HL-60 (cell line): ENCODE results near the gene IL36B.
"Not testable (repeated sequence)": the region's sequence is repeated elsewhere in the genome, so short reads cannot be mapped to it uniquely, and the experiment has no call there.

Experiments used
- DNase-seq, 2 experiments: peaks; one replicate each; pipeline ENCODE4 v3.0.0-alpha.2; 2010 to 2020; ENCODE audit warnings: low read depth in 1 of 2, low spot score in 1 of 2
- H3K27ac ChIP-seq: fragments of 250-450 bp; sonication (Bioruptor Pico); replicated peaks from 2 replicates; pipeline ENCODE4 v1.5.1; 2020; ENCODE audit warnings: mild to moderate bottlenecking, moderate library complexity
- H3K27me3 ChIP-seq: fragments of 250-450 bp; sonication (Bioruptor Pico); 2 replicates; pipeline ENCODE4 v1.5.1; 2021; ENCODE audit warnings: mild to moderate bottlenecking, moderate library complexity; ENCODE audit not compliant: insufficient read depth, poor library complexity, severe bottlenecking
- H3K4me3 ChIP-seq: replicated peaks from 2 replicates; pipeline ENCODE4 v1.5.1; 2011; ENCODE audit warnings: mild to moderate bottlenecking, control low read depth, low read length; ENCODE audit not compliant: insufficient read depth
- GABPA ChIP-seq: IDR thresholded peaks from 2 replicates; pipeline ENCODE4 v1.6.1; 2012; ENCODE audit warnings: low read depth
- POLR2AphosphoS5 ChIP-seq: IDR thresholded peaks from 2 replicates; pipeline ENCODE4 v1.6.1; 2012; ENCODE audit warnings: low read depth
- SPI1 ChIP-seq: IDR thresholded peaks from 2 replicates; pipeline ENCODE4 v1.6.1; 2012; ENCODE audit warnings: low read depth, mild to moderate bottlenecking, borderline replicate concordance
- TF ChIP-seq, protein P1 (sequence below): IDR thresholded peaks from one replicate; pipeline ENCODE4 v1.5.1; 2011; ENCODE audit warnings: low read length, control low read depth, inconsistent platforms; ENCODE audit not compliant: insufficient read depth
- TF ChIP-seq, protein P2 (sequence below): IDR thresholded peaks from 2 replicates; pipeline ENCODE4 v1.6.1; 2012; ENCODE audit warnings: low read depth; ENCODE audit not compliant: insufficient replicate concordance

IL36B gene

DNA sequence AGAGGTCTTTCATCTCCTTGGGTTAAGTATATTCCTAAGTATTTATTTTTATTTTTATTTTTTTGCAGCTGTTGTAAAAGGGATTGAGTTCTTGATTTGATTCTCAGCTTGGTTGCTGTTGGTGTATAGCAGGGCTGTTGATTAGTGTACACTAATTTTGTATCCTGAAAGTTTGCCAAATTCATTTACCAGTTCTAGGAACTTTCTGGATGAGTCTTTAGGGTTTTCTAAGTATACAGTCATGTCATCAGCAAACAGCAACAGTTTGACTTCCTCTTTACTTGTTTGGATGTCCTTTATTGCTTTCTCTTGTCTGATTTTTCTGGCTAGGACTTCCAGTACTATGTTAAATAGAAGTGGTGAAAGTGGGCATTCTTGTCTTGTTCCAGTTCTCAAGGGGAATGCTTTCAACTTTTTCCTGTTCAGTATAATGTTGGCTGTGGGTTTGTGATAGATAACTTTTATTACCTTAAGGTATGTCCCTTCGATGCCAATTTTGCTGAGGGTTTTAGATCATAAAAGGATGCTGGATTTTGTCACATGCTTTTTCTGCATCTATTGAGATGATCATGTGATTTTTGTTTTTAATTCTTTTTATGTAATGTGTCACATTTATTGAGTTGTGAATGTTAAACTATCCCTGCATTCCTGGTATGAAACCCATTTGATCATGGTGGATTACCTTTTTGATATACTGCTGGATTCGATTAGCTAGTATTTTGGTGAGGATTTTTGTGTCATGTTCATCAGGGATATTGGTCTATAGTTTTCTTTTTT lies 44.4 kb upstream of the IL36B start:
- not testable (repeated sequence) for H3K27ac ChIP-seq, DNase-seq, H3K27me3 ChIP-seq, H3K4me3 ChIP-seq
- TF ChIP-seq SPI1, result peak; percentile 35; the same call in 1 of the 2 replicates

DNA sequence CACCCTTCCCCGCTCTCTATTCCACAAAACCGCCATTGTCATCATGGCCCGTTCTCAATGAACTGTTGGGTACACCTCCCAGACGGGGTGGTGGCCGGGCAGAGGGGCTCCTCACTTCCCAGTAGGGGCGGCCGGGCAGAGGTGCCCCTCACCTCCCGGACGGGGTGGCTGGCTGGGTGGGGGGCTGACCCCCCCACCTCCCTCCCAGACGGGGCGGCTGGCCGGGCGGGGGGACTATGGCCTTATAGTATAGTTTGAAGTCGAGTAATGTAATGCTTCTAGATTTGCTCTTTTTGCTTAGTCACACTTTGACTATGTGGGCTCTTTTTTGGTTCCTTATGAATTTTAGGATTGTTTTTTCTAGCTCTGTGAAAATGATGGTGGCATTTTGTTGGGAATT lies 43.6 kb upstream of the IL36B start:
- not testable (repeated sequence) for H3K4me3 ChIP-seq, H3K27me3 ChIP-seq, DNase-seq, H3K27ac ChIP-seq

DNA sequence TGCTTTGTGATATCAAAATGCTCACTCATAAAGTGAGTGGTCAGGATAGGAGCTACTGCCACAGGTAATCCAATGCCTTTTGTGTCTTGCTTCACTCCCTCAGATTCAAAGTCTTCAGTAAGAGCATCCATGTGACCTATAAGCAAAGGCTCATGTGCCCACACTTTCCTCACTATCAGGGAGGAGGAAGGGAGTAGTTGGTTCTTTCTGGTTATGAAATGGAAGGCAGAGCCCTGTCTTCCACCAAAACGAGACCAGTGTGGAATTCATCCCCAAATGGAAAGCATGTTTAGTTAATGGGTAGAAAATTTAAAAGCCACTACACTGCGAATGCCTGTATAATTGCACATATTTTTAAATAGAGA lies 40.9 kb upstream of the IL36B start:
- no peak overlapping the region for H3K27ac ChIP-seq
- no peaks in the 10 kb centered on the region for H3K27me3 ChIP-seq
- H3K4me3 ChIP-seq, result no peak overlapping the region
- no peak for DNase-seq
- TF ChIP-seq POLR2AphosphoS5 (no peak), SPI1 (no peak), GABPA (no peak)
- TF ChIP-seq, protein P1, sequence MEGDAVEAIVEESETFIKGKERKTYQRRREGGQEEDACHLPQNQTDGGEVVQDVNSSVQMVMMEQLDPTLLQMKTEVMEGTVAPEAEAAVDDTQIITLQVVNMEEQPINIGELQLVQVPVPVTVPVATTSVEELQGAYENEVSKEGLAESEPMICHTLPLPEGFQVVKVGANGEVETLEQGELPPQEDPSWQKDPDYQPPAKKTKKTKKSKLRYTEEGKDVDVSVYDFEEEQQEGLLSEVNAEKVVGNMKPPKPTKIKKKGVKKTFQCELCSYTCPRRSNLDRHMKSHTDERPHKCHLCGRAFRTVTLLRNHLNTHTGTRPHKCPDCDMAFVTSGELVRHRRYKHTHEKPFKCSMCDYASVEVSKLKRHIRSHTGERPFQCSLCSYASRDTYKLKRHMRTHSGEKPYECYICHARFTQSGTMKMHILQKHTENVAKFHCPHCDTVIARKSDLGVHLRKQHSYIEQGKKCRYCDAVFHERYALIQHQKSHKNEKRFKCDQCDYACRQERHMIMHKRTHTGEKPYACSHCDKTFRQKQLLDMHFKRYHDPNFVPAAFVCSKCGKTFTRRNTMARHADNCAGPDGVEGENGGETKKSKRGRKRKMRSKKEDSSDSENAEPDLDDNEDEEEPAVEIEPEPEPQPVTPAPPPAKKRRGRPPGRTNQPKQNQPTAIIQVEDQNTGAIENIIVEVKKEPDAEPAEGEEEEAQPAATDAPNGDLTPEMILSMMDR, result no peak

DNA sequence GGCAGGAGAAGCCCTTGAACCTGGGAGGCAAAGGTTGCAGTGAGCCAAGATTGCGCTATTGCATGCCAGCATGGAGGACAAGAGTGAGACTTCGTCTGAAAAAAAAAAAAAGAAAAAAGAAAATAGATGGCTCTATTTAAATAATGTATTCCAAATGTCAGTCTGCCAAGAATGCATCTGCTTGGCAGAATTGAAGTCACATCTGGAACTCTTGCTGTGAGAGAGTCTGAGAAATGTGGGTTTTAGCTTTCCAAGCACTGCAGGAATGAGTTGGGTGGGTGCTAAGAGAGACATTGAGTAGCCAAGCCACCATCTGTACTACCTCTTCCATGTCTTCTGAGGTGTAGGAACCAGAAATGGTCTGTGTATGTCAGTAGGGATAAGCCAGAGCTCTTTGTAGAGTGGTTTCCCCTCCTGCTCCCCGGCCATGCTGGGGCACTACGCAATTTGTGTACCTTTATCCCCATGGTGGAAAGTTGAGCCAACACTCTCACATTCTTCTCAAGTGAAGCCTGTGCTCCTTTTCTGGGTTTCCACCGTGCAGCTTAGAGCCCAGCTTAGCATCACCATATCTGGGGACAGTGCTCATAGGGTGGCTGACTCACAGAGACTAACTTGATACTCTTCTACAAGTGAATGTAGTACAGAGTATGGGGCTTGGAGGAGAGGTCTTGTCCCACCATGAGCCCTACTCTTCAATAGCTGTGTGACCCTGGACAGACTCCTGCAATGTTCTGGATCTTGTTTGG lies 40.4 kb upstream of the IL36B start:
- no peaks in the 10 kb centered on the region for H3K27me3 ChIP-seq
- no peak for DNase-seq
- no peak overlapping the region for H3K4me3 ChIP-seq
- no peak overlapping the region for H3K27ac ChIP-seq
- TF ChIP-seq GABPA, result no peak
- TF ChIP-seq, protein P1, result no peak
- TF ChIP-seq SPI1, result no peak
- no peak for TF ChIP-seq POLR2AphosphoS5
- TF ChIP-seq, protein P2, sequence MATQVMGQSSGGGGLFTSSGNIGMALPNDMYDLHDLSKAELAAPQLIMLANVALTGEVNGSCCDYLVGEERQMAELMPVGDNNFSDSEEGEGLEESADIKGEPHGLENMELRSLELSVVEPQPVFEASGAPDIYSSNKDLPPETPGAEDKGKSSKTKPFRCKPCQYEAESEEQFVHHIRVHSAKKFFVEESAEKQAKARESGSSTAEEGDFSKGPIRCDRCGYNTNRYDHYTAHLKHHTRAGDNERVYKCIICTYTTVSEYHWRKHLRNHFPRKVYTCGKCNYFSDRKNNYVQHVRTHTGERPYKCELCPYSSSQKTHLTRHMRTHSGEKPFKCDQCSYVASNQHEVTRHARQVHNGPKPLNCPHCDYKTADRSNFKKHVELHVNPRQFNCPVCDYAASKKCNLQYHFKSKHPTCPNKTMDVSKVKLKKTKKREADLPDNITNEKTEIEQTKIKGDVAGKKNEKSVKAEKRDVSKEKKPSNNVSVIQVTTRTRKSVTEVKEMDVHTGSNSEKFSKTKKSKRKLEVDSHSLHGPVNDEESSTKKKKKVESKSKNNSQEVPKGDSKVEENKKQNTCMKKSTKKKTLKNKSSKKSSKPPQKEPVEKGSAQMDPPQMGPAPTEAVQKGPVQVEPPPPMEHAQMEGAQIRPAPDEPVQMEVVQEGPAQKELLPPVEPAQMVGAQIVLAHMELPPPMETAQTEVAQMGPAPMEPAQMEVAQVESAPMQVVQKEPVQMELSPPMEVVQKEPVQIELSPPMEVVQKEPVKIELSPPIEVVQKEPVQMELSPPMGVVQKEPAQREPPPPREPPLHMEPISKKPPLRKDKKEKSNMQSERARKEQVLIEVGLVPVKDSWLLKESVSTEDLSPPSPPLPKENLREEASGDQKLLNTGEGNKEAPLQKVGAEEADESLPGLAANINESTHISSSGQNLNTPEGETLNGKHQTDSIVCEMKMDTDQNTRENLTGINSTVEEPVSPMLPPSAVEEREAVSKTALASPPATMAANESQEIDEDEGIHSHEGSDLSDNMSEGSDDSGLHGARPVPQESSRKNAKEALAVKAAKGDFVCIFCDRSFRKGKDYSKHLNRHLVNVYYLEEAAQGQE, result no peak

DNA sequence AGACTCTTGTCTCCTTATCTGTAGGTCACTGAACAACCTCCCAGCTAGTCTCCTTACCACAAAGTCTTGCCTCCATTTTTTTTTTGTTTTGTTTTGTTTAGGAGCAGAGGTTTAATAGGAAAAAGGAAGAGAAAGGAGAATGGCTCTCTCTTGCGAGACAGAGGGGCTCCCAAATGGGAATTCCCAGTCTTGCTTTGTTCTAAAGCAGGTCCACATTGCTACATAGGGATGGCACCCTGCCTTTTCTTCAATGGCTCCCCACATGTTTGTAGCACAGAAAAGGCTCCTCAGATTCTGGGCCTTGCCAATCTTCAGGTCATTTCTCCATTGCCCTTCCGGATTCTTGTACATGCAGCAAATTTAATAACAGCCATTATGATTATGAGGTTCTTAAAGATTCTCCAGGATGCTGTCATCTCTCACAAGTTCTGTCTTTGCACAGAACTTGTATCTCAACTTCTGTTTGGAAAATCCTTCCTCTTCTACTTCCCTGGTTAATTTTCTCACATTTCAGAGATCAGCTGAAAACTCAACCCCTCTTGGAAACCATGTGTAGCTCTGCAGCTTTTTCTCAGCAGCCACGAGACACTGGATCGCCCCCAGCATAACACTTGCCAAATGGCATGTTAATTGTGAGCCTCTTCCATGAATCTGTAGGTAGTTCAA lies 38.7 kb upstream of the IL36B start:
- Histone ChIP-seq H3K4me3 (no peak overlapping the region), H3K27ac (no peak overlapping the region), H3K27me3 (no peaks in the 10 kb centered on the region)
- TF ChIP-seq, protein P2, result no peak
- no peak for TF ChIP-seq SPI1
- DNase-seq, result no peak
